Mammary epithelial cell (primary cell): ENCODE results near the gene IGLL5.

Source experiments
- CTCF ChIP-seq, 2 donors: IDR thresholded peaks in 1 of 2; conservative IDR thresholded peaks in 1 of 2; 2 replicates each; pipeline ENCODE4 v1.5.1; 2011 to 2012; ENCODE audit warnings: inconsistent platforms in 2 of 2, low read length in 2 of 2, mild to moderate bottlenecking in 2 of 2, control low read depth in 1 of 2, low read depth in 1 of 2; ENCODE audit not compliant: insufficient read depth in 1 of 2; ENCODE audit errors: extremely low read depth in 1 of 2
- EZH2 ChIP-seq: IDR thresholded peaks from 2 replicates; pipeline ENCODE4 v1.6.1; 2012; ENCODE audit warnings: low read length, inconsistent platforms, borderline replicate concordance

- TF ChIP-seq CTCF (conservative IDR thresholded peaks at IDR 0.05 in 1 of 2, IDR thresholded peaks at IDR 0.05 in 1 of 2; ENCODE audit: extremely low read depth in 1 of 2, insufficient read depth in 1 of 2, low read depth in 1 of 2, low read length in 2 of 2) (peak; percentile 45 to 74), EZH2 (no peak)
Measured at GRCh38 chr22:22884010-22884887, 3.4 kb upstream of the IGLL5 start.
